ENCODE measurements around the gene ZNF48. TPM values are rescaled to one million over a fixed set of nuclear protein-coding genes. Genes with fewer than 3 reads are reported as not detected.

ZNF48 gene
- total RNA-seq, 1 donor from 2014 or later, result 21.1 TPM

- TF ChIP-seq CTCF (conservative IDR thresholded peaks at IDR 0.05), result no peak
- Mint-ChIP-seq H3K9me3 (peaks cover 4% of the 10 kb centered on the region), H3K36me3 (peaks cover 18% of the 10 kb centered on the region), H3K27ac (no peak overlapping the region), H3K4me1 (ENCODE audit: unreplicated experiment) (peaks cover 21% of the 10 kb centered on the region), H3K27me3 (no peaks in the 10 kb centered on the region), H3K4me3 (peak overlapping the region; percentile 88)
- DNase-seq (ENCODE audit: extremely low spot score, unreplicated experiment), result no peak
Observed at GRCh38 chr16:30443631-30444030, 48.4 kb downstream of the ZNF48 start.

DNA sequence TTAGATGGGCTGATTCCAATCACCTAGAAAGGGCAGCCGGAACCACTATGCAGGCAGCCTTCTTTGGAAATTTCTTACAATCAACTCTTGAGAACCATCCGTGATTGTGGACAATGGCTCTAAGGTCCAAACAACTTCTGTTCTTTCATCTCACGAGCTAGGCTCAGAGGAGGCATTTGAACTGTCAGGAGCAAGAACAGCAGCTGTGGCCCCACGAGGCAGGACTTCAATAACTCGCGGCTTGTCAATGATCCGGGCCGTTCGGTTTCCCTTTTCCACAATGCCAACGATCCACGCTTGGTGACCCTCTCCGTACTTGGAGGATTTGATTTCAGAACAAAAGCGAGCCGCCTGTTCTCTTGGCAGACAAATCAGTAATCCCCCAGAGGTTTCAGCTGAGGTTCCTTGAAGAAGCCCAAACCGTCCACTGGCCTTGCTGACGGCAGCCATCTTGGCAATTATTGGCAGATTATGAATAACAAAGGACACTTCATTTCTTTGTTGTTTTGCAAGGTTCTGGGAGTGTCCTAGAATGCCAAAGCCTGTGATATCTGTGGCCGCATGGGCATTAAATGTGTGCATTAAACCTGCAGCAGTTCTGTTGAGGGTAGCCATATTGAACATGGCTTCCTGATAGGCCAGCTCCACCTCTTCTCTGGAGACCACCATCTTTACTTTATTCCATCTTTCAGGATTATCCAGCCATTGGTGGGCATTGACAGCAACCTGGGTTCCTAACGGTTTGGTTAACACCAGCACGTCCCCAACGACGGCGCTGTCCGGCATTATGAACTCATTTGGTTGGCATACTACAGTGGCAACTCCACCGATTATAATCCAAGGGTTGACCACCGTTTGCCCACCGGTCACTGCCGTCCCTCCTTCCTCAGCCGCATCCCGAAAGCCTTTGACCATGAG lies 49.3 kb downstream of the ZNF48 start:
- Mint-ChIP-seq H3K4me3 (peak overlapping the region; percentile 88), H3K27me3 (no peaks in the 10 kb centered on the region), H3K27ac (peak overlapping the region; percentile 29), H3K9me3 (peaks cover 4% of the 10 kb centered on the region), H3K4me1 (ENCODE audit: unreplicated experiment) (peaks cover 21% of the 10 kb centered on the region), H3K36me3 (peaks cover 18% of the 10 kb centered on the region)
- TF ChIP-seq CTCF (conservative IDR thresholded peaks at IDR 0.05), result no peak
- no peak for DNase-seq (ENCODE audit: extremely low spot score, unreplicated experiment)

GRCh38 chr16:30445149-30445407 lies 49.9 kb downstream of the ZNF48 start:
- Mint-ChIP-seq H3K27ac (peak overlapping the region; percentile 29), H3K27me3 (no peaks in the 10 kb centered on the region), H3K36me3 (peaks cover 18% of the 10 kb centered on the region), H3K9me3 (peaks cover 4% of the 10 kb centered on the region), H3K4me3 (peak overlapping the region; percentile 88), H3K4me1 (ENCODE audit: unreplicated experiment) (peaks cover 21% of the 10 kb centered on the region)
- TF ChIP-seq CTCF (conservative IDR thresholded peaks at IDR 0.05), result no peak
- DNase-seq (ENCODE audit: extremely low spot score, unreplicated experiment), result no peak

DNA sequence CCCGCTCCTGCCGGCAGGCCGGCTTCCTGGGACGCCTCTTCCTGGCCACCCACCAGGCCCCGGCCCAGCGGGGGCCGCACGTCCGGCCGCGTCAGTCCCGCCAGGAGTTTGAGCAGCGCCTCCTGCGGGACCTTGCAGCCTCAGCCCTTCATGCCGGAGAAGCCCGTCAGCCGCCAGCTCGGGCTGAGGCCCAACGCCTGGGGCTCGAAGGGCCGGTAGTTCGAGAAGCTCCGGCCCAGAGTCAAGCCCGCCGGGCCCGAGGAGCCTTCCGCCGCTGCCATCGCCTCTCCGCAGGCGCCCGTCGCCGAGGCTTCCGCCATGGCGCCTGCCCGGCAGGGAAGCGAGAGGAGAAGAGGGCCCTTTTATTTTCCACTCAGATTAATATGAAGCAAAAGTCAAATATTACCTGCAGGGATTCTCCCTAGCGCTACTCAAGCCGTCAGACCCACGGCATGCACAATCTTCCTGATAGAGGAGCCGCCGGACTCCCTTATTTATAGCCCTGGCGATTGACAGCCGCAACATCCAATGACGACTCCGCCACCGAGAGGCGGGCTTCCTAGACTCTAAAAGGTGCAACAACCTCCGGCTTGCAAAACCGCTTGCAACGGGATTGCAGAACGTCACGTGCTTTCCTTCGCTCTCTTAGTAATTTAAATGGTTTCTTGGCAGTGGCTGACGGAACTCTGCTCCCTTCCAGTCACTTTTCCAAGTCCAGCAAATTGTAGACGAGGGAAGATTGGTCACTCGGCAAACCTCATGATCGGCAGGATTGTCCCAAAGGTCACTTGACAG lies 50.4 kb downstream of the ZNF48 start, which contains the start of gene SEPHS2:
SEPHS2 (minus strand) TSS at position 467 of the 795 bp plus-strand sequence; CDS start at position 320, 147 bp downstream.
- Mint-ChIP-seq H3K27ac (peak within 1 kb of the TSS; percentile 87), H3K4me3 (peak within 1 kb of the TSS; percentile 92)

DNA sequence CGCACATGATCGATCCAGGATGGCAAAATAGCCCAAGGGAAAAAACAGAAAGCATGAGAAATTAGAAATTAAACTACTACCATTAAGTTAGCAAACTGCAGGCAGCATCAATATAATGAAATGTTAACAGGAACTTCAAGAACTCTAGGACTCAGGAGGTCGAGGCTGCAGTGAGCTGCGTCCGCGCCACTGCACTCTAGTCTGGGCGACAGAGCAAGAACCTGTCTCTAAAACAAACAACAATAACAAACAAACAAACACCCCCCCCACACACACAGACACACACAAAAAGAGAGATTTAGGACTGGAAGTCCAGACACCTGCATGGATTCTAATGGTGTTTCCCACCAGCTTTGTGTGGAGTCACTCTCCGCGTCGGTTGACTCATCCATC lies 51.0 kb downstream of the ZNF48 start:
- peaks cover 25% of the 10 kb centered on the region for H3K4me1 Mint-ChIP-seq (ENCODE audit: unreplicated experiment)
- DNase-seq (ENCODE audit: extremely low spot score, unreplicated experiment), result no peak
- no peak for TF ChIP-seq CTCF (conservative IDR thresholded peaks at IDR 0.05)
- H3K27me3 Mint-ChIP-seq, result no peaks in the 10 kb centered on the region
- H3K4me3 Mint-ChIP-seq, result peak overlapping the region; percentile 92
- peak overlapping the region; percentile 87 for H3K27ac Mint-ChIP-seq
- H3K36me3 Mint-ChIP-seq, result peaks cover 18% of the 10 kb centered on the region
- peaks cover 4% of the 10 kb centered on the region for H3K9me3 Mint-ChIP-seq

More for the DNA sequence above, 50.4 kb downstream of the ZNF48 start, which contains the start of gene SEPHS2:
- H3K27me3 Mint-ChIP-seq, result no peaks in the 10 kb centered on the region
- H3K9me3 Mint-ChIP-seq, result peaks cover 4% of the 10 kb centered on the region
- peak; percentile 50 for TF ChIP-seq CTCF (conservative IDR thresholded peaks at IDR 0.05)
- H3K4me1 Mint-ChIP-seq (ENCODE audit: unreplicated experiment), result peaks cover 24% of the 10 kb centered on the region
- peaks cover 18% of the 10 kb centered on the region for H3K36me3 Mint-ChIP-seq
- peak; percentile 94 for DNase-seq (ENCODE audit: extremely low spot score, unreplicated experiment)

Measured in type B pancreatic cell (in vitro differentiated cells).